GM21360 (cell line): Measurements from ENCODE around the gene SMC6.

ENCODE experiments used
- ATAC-seq: cut with Tn5 transposase; IDR thresholded peaks from one replicate; pipeline ENCODE4 v1.9.1; 2021; ENCODE audit warnings: mild to moderate bottlenecking, moderate library complexity; ENCODE audit not compliant: unreplicated experiment

Gene SMC6

DNA sequence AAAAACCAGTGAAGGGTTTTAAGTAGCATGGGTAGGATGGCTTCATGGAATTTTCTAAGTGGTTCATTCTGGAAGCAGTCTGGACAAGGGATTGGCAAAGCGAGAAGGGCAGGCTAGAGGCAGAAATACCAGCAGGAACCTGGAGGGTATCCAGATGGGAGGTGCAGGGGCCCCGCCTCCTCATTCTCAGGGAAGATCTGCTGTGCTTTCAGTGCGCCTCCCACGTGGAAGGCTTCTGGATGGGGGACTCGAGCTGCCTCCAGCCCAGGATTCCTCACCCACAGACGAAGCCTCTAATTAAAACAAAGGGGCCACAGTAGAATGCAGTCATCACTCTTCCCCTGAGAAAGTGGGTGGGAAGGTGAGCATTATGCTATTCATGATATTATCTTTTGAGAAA, 133.3 kb downstream of the SMC6 start:
- no peak for ATAC-seq

GRCh38 chr2:17617955-17618354, 135.7 kb downstream of the SMC6 start:
- ATAC-seq, result no peak

DNA sequence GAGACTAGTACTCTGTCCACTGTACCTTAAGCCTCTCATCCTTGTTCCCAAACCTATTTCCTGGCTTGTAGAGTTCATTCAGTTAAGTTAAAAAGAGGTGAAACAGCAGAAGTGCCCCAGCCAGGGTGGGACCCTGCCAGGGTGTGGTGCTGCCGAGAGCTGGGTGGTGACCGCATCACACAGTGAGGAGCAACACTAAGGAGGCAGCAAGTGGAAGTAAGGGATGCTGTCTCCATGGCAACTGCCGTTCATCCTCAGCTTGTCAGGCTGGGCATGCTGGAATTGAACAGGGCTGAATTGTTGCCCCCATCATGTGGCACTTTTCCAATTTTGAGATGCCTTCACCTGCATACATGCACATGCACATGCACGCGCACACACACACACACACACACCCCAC, 136.1 kb downstream of the SMC6 start:
- ATAC-seq, result no peak

- no peak for ATAC-seq
Measured at GRCh38 chr2:17616405-17616804, 137.2 kb downstream of the SMC6 start.

DNA sequence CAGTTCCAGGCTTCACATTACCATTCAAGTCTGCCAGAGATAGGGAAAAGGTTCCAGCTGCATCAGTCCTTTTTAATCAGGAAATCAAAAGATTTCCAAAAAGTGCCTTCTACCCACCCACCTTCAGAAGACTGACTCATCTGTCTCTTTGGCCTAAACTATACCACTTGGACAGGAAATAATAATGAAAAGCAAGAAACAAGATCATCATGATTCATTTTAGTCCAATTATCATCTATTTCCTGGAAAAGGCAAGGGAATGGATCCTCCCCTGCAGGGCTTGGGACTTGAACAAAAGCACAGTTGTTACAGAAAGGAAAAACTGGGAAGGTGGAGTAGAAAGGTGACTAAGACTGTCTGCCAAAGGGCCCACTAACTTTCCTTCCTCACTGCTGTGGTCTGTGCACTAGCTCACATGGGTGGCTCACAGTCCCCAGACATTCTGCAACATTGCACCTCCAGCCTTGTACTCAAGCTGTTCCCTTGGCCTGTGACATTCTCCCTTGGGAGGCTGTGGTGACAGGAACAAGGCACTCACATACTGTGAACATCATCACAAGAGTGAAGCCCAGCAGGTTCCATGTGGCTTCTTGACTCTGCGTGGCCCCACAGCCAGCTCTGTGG, 137.8 kb downstream of the SMC6 start:
- no peak for ATAC-seq

GRCh38 chr2:17615147-17615546, 138.5 kb downstream of the SMC6 start:
- ATAC-seq, result no peak

DNA sequence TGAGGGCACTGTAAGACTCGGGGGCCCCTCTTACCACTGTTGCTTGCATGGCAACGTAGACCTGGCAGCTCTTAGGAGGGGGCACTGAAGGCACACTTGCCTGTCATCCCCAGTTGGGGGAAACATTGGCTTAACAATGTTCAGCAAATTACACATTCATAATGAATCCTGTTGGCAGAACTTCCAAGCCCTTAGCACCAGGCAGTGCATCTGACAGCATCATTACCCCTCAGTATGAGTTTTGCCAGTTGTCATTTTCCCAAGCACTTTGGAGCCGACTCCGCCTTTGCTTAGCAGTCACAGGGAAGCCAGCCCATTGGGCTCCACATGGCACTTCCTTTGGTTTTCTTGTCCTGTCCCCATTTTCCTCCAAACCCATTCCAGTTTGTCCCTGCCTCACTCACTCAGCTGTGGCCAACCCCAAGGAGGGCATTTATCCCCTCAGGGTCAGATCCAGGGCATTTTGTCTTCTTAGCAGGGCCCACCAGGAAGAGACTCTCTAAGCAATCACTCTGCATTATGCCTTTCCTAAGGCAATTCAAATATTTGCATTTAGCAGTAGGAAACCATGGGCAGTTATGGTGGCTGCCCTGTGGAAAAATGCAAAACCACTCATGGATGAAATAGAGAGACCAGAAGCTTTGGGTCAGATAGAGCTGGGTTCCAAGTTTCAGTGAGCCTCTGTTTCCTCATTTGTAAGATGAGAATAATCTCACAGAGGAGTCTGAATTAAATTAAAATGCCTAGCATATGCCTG, 139.3 kb downstream of the SMC6 start:
- no peak for ATAC-seq
